GM12878 (cell line): ENCODE measurements around the gene PDLIM4. TPM values are rescaled to one million over a fixed set of nuclear protein-coding genes. Genes with fewer than 3 reads are reported as not detected.
A peak's percentile ranks its signal among the peaks of the same experiment; 100 is the strongest.

ENCODE experiments used
- ATAC-seq: fragments of 200-7000 bp; cut with Tn5 transposase; 3 replicates; pipeline ENCODE4 v1.9.1; 2020; ENCODE audit warnings: mild to moderate bottlenecking, moderate library complexity
- BruUV-seq: library from RNA; stranded (reverse); fragments of 400-500 nt; replicated peaks from 2 replicates; lab custom pipeline; 2021; lab: Mats Ljungman, UMichigan
- CTCF ChIA-PET: fragments of 300-600 bp; sonication (Branson Sonifier 250); formaldehyde crosslinking; extraction: SDS; loops from one replicate; lab custom pipeline; 2021; ENCODE audit warnings: inconsistent platforms; lab: Yijun Ruan, JAX
- POLR2A ChIA-PET: fragments of 350-600 bp; formaldehyde crosslinking; extraction: SDS; loops from one replicate; lab custom pipeline; 2021; ENCODE audit warnings: inconsistent platforms; lab: Charles Lee
- RAD21 ChIA-PET: fragments of 300-600 bp; sonication (Branson Sonifier 250); formaldehyde crosslinking; loops from one replicate; lab custom pipeline; 2023; ENCODE audit warnings: antibody characterized with exemption; ENCODE audit not compliant: unreplicated experiment; lab: Charles Lee
- SMC1A ChIA-PET: fragments of 300-600 bp; sonication (Branson Sonifier 250); formaldehyde crosslinking; loops from one replicate; lab custom pipeline; 2023; ENCODE audit not compliant: unreplicated experiment, uncharacterized antibody; lab: Charles Lee
- DNase-seq: peaks from one replicate; pipeline ENCODE4 v3.0.0-alpha.2; 2011; ENCODE audit warnings: low read depth, low spot score
- FAIRE-seq: peaks from 3 replicates; lab custom pipeline; 2011; peaks lifted over from hg19 to GRCh38; lab: Jason Lieb, UNC
- H2AFZ ChIP-seq: 2 replicates; pipeline ENCODE4 v1.6.0; 2011; ENCODE audit warnings: low read depth, low read length, control low read depth; ENCODE audit not compliant: control insufficient read depth
- H3K27ac ChIP-seq: 2 replicates; pipeline ENCODE4 v1.5.1; 2011; ENCODE audit warnings: control low read depth; ENCODE audit not compliant: control insufficient read depth, insufficient read depth
- H3K27me3 ChIP-seq, 2 experiments: replicated peaks in 1 of 2; 2 replicates each; pipeline versions ENCODE4 v1.6.0 to v1.6.1; 2011; ENCODE audit warnings: low read length in 1 of 2; ENCODE audit not compliant: control insufficient read depth in 2 of 2, insufficient read depth in 2 of 2
- H3K36me3 ChIP-seq, 2 experiments: 2 replicates each; pipeline ENCODE4 v1.5.1; 2011; ENCODE audit warnings: low read length in 1 of 2; ENCODE audit not compliant: control insufficient read depth in 2 of 2, insufficient read depth in 2 of 2
- H3K4me1 ChIP-seq: 2 replicates; pipeline ENCODE4 v1.6.1; 2011; ENCODE audit warnings: mild to moderate bottlenecking, low read length, moderate library complexity, mixed read lengths; ENCODE audit not compliant: control insufficient read depth, insufficient read depth
- H3K4me2 ChIP-seq: 2 replicates; pipeline ENCODE4 v1.6.0; 2011; ENCODE audit warnings: control low read depth; ENCODE audit not compliant: control insufficient read depth, insufficient read depth
- H3K4me3 ChIP-seq: fragments of 200-600 bp; sonication (generic); 2 replicates; pipeline ENCODE4 v1.5.1; 2016
- H3K79me2 ChIP-seq: 2 replicates; pipeline ENCODE4 v1.6.0; 2011; ENCODE audit warnings: low read length; ENCODE audit not compliant: control insufficient read depth, insufficient read depth
- H3K9ac ChIP-seq: 2 replicates; pipeline ENCODE4 v1.8.0; 2011; ENCODE audit warnings: low read length, control low read depth, mixed read lengths; ENCODE audit not compliant: control insufficient read depth, insufficient read depth
- H3K9me3 ChIP-seq: replicated peaks from 3 replicates; pipeline ENCODE4 v1.5.1; 2011; ENCODE audit warnings: mild to moderate bottlenecking, low read length; ENCODE audit not compliant: control insufficient read depth, insufficient read depth
- H4K20me1 ChIP-seq: 2 replicates; pipeline ENCODE4 v1.6.0; 2011; ENCODE audit not compliant: control insufficient read depth, insufficient read depth
- BCL3 ChIP-seq: IDR thresholded peaks from 2 replicates; pipeline ENCODE4 v1.6.1; 2011; ENCODE audit warnings: borderline replicate concordance, low read depth, mild to moderate bottlenecking, moderate library complexity, low read length; ENCODE audit not compliant: insufficient read depth, poor library complexity, severe bottlenecking
- ESRRA ChIP-seq: IDR thresholded peaks from 2 replicates; pipeline ENCODE4 v1.6.1; 2012; ENCODE audit warnings: mild to moderate bottlenecking, low read length, improper control_type of control experiment
- ETV6 ChIP-seq, 2 experiments: fragments of 450-650 bp in 1 of 2; IDR thresholded peaks in 1 of 2; conservative IDR thresholded peaks in 1 of 2; 2 replicates each; pipeline ENCODE4 v1.6.1; 2014; ENCODE audit warnings: antibody characterized with exemption in 1 of 2, borderline replicate concordance in 1 of 2, low read depth in 1 of 2, mild to moderate bottlenecking in 1 of 2, moderate library complexity in 1 of 2
- HDGF ChIP-seq: fragments of 450-650 bp; IDR thresholded peaks from 2 replicates; pipeline ENCODE4 v1.6.1; 2016; ENCODE audit warnings: antibody characterized with exemption
- MEF2B ChIP-seq: fragments of 450-650 bp; IDR thresholded peaks from 2 replicates; pipeline ENCODE4 v1.6.1; 2018; ENCODE audit warnings: mild to moderate bottlenecking, moderate library complexity; ENCODE audit not compliant: partially characterized antibody, poor library complexity, severe bottlenecking
- WGBS: methylation state at CpG from one replicate; pipeline ENCODE4 v1.1.6; 2016; ENCODE audit warnings: low lambda C conversion rate; ENCODE audit not compliant: insufficient replicate concordance, insufficient coverage; ENCODE audit errors: missing lambda C conversion rate; 5-methylcytosine and 5-hydroxymethylcytosine counted together
- in situ Hi-C: fragments of 300-500 bp; cut with MboI; formaldehyde crosslinking; loops from 9 replicates; pipeline ENCODE4 v1.14.3; 2018; ENCODE audit warnings: mixed read lengths
- intact Hi-C: fragments of 100-400 bp; cut with micrococcal nuclease; formaldehyde crosslinking; loops from one replicate; pipeline ENCODE4 v1.14.2; 2022; ENCODE audit not compliant: unreplicated experiment
- polyA plus RNA-seq, 11 experiments: library from polyadenylated mRNA; depleted of rRNA in 4 of 11; unstranded in 6 of 11; stranded (reverse) in 5 of 11; fragments of >200 nt; fragmentation: Nextera tagmentation in 4 of 11; fragmentation: Illumina TruSeq in 1 of 11; extraction: Ambion mirVana in 4 of 11; extraction: Trizol in 1 of 11; gene quantifications; 1 replicate in 1 of 11; 2 replicates in 10 of 11; pipeline versions ENCODE4 v1.2.1 to v1.2.3, GENCODE V29; 2011 to 2016; ENCODE audit warnings: inconsistent platforms in 2 of 11, missing spikeins in 2 of 11, low read depth in 1 of 11
- total RNA-seq, 4 experiments: library from RNA; depleted of rRNA in 3 of 4; stranded (reverse); fragments of >200 nt in 3 of 4; fragmentation: Illumina TruSeq in 1 of 4; extraction: Trizol in 1 of 4; gene quantifications; 2 replicates each; pipeline versions ENCODE4 v1.2.1 to v1.2.3, GENCODE V29; 2013 to 2021
- TF ChIP-seq, protein P1 (sequence below): fragments of 450-650 bp; IDR thresholded peaks from 2 replicates; pipeline ENCODE4 v1.6.1; 2017; ENCODE audit warnings: mild to moderate bottlenecking
- TF ChIP-seq, protein P2 (sequence below): fragments of 450-650 bp; IDR thresholded peaks from 2 replicates; pipeline ENCODE4 v1.6.1; 2016; ENCODE audit warnings: mild to moderate bottlenecking

The PDLIM4 gene
- total and polyA plus RNA-seq, 10 of the 15 experiments (the other 5 are each of a cell fraction or from before 2014, with no cell fraction given) = 0.13 to 1.7 (median 0.39) TPM; not detected in 3

DNA sequence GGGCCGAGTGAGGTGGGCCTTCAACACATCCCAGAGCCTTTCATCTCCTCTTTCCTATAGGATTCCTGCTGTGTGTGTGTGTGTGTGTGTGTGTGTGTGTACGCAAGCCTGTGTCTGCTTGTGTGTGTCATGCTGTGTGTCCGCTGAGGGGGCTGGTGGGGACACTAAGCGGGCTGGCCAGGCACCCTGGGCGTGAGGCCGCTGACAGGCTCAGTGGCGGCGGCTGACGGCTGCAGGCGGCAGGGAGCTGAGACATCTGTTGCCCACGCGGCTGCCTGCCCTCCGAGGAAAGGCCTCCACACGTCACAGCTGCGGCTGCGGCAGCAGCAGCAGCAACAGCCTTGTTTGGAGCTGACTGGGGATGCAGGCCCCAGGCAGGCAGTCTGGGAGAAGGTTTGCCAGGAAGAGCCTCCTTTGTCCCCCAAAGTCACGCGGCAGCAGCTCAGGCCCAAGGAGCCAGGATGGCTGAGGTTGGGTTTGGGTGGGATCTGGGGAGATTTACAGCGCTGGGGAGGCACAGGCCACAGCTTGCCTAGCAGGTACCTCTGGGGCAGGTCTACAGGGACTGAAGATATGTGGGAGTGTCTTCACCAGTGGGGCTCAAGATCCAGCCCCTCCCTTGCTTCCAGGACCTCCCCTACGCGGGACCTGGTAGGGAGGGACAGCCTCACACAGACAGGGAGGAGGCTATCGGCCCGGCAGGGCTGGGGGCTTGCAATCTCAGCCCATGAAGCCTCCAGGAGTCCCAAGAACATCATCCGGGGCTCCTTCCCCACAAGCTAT lies 1.8 kb downstream of the PDLIM4 start:
- H3K79me2 ChIP-seq = no peaks in the 10 kb centered on the region
- intact Hi-C loops = no loop called here
- WGBS = 81% methylated on average over 24 of the region's 24 CpGs
- no peak for TF ChIP-seq HDGF
- no peak for TF ChIP-seq ESRRA
- TF ChIP-seq, protein P1, sequence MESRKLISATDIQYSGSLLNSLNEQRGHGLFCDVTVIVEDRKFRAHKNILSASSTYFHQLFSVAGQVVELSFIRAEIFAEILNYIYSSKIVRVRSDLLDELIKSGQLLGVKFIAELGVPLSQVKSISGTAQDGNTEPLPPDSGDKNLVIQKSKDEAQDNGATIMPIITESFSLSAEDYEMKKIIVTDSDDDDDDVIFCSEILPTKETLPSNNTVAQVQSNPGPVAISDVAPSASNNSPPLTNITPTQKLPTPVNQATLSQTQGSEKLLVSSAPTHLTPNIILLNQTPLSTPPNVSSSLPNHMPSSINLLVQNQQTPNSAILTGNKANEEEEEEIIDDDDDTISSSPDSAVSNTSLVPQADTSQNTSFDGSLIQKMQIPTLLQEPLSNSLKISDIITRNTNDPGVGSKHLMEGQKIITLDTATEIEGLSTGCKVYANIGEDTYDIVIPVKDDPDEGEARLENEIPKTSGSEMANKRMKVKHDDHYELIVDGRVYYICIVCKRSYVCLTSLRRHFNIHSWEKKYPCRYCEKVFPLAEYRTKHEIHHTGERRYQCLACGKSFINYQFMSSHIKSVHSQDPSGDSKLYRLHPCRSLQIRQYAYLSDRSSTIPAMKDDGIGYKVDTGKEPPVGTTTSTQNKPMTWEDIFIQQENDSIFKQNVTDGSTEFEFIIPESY = peak; percentile 63; the same call in 1 of the 2 replicates
- no peak for TF ChIP-seq ETV6 (conservative IDR thresholded peaks at IDR 0.05 in 1 of 2, IDR thresholded peaks at IDR 0.05 in 1 of 2; ENCODE audit: borderline replicate concordance in 1 of 2, low read depth in 1 of 2)
- no peak for TF ChIP-seq MEF2B
- TF ChIP-seq, protein P2, sequence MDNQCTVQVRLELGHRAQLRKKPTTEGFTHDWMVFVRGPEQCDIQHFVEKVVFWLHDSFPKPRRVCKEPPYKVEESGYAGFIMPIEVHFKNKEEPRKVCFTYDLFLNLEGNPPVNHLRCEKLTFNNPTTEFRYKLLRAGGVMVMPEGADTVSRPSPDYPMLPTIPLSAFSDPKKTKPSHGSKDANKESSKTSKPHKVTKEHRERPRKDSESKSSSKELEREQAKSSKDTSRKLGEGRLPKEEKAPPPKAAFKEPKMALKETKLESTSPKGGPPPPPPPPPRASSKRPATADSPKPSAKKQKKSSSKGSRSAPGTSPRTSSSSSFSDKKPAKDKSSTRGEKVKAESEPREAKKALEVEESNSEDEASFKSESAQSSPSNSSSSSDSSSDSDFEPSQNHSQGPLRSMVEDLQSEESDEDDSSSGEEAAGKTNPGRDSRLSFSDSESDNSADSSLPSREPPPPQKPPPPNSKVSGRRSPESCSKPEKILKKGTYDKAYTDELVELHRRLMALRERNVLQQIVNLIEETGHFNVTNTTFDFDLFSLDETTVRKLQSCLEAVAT = no peak
- no peak for TF ChIP-seq BCL3
- TF ChIP-seq, all 136 proteins: peak for 1
- peaks cover 2 to 7% of the 10 kb centered on the region in 2 experiments for H3K27me3 ChIP-seq
- H3K4me1 ChIP-seq = peaks cover 6% of the 10 kb centered on the region; the same call in 1 of the 2 replicates
- ChIA-PET CTCF (interaction anchor here (1.0 to 11.6 kb wide), 4 partner anchors 9 to 34 kb away, joined by 3 to 117 read pairs (median 6); partner anchors contain the start of gene SLC22A4), POLR2A (interaction anchor here (1.6 to 3.7 kb wide), 2 partner anchors 9 to 34 kb away, joined by 7 to 18 read pairs; partner anchors contain the start of gene SLC22A4), SMC1A (interaction anchor here (2.7 kb wide), 1 partner anchor 21 kb away, joined by 18 read pairs; no protein-coding TSS in a partner anchor), RAD21 (interaction anchor here (1.3 to 4.8 kb wide), 3 partner anchors 10 to 35 kb away, joined by 4 to 35 read pairs (median 21); partner anchors contain the start of gene SLC22A4)
- in situ Hi-C loops = no loop called here
- no peak for ATAC-seq
- no peak overlapping the region for H3K27ac ChIP-seq
- H3K9ac ChIP-seq = no peak overlapping the region
- no peak overlapping the region for H3K4me2 ChIP-seq
- H3K36me3 ChIP-seq = no peaks in the 10 kb centered on the region
- FAIRE-seq = no peak
- H4K20me1 ChIP-seq = no peaks in the 10 kb centered on the region
- no peaks in the 10 kb centered on the region for H3K9me3 ChIP-seq
- H3K4me3 ChIP-seq = no peak overlapping the region
- no peak for DNase-seq
- no TSS peak for BruUV-seq
- H2AFZ ChIP-seq = no peak overlapping the region
